WTC11 (cell line): ENCODE data around the gene DNM1L. TPM values are rescaled to one million over a fixed set of nuclear protein-coding genes. Genes with fewer than 3 reads are reported as not detected.

Source experiments
- ATAC-seq: fragments of 200-7000 bp; cut with Tn5 transposase; 2 replicates; pipeline ENCODE4 v1.10.0; 2021; ENCODE audit warnings: mild to moderate bottlenecking, moderate library complexity
- CTCF ChIA-PET: fragments of 300-600 bp; sonication (Branson Sonifier 250); formaldehyde crosslinking; loops from one replicate; lab custom pipeline; 2021; ENCODE audit warnings: antibody characterized with exemption; lab: Charles Lee
- POLR2A ChIA-PET: fragments of 350-600 bp; sonication (Branson Sonifier 250); formaldehyde crosslinking; loops from one replicate; lab custom pipeline; 2021; ENCODE audit warnings: antibody characterized with exemption; lab: Charles Lee
- DNase-seq: peaks from one replicate; pipeline ENCODE4 v3.0.0; 2021; ENCODE audit warnings: low spot score
- H3K27ac Mint-ChIP-seq: 2 replicates; pipeline ENCODE4 v1.8.0; 2021; ENCODE audit warnings: mixed read lengths
- H3K27me3 Mint-ChIP-seq: 2 replicates; pipeline ENCODE4 v1.8.0; 2021; ENCODE audit warnings: low read depth, mild to moderate bottlenecking, moderate library complexity, mixed read lengths
- H3K36me3 Mint-ChIP-seq: 2 replicates; pipeline ENCODE4 v1.8.0; 2021; ENCODE audit warnings: mixed read lengths
- H3K4me1 Mint-ChIP-seq: 2 replicates; pipeline ENCODE4 v1.8.0; 2022; ENCODE audit warnings: mixed read lengths
- H3K4me3 Mint-ChIP-seq: 2 replicates; pipeline ENCODE4 v1.8.0; 2021; ENCODE audit warnings: mild to moderate bottlenecking, moderate library complexity, mixed read lengths
- H3K9me3 Mint-ChIP-seq: 2 replicates; pipeline ENCODE4 v1.8.0; 2021; ENCODE audit warnings: mixed read lengths
- FOXK1 ChIP-seq: sonication (generic); formaldehyde crosslinking; IDR thresholded peaks from 2 replicates; pipeline ENCODE4 v1.8.0; 2022; ENCODE audit warnings: mild to moderate bottlenecking, moderate library complexity, missing genetic modification reagents
- FOXP4 ChIP-seq: sonication (generic); formaldehyde crosslinking; IDR thresholded peaks from 2 replicates; pipeline ENCODE4 v1.8.0; 2022; ENCODE audit warnings: mild to moderate bottlenecking, missing genetic modification reagents
- GTF2I ChIP-seq: fragments of 250-450 bp; sonication (Bioruptor Pico); conservative IDR thresholded peaks from 2 replicates; pipeline ENCODE4 v1.4.0; 2021; ENCODE audit warnings: mild to moderate bottlenecking
- HMGXB4 ChIP-seq: sonication (generic); formaldehyde crosslinking; IDR thresholded peaks from 2 replicates; pipeline ENCODE4 v1.8.1; 2023; ENCODE audit warnings: mild to moderate bottlenecking, moderate library complexity, missing genetic modification reagents
- IRF2 ChIP-seq: sonication (generic); formaldehyde crosslinking; IDR thresholded peaks from 2 replicates; pipeline ENCODE4 v1.8.0; 2022; ENCODE audit warnings: low read depth, missing genetic modification reagents, borderline replicate concordance
- JAZF1 ChIP-seq: fragments of 250-450 bp; sonication (Bioruptor Pico); IDR thresholded peaks from 2 replicates; pipeline ENCODE4 v1.9.0; 2021; ENCODE audit warnings: moderate library complexity, mild to moderate bottlenecking, inconsistent platforms
- NFATC4 ChIP-seq: fragments of 250-450 bp; sonication (Bioruptor Pico); IDR thresholded peaks from 2 replicates; pipeline ENCODE4 v1.9.0; 2021; ENCODE audit warnings: mild to moderate bottlenecking
- NFE2L1 ChIP-seq: sonication (generic); formaldehyde crosslinking; IDR thresholded peaks from 2 replicates; pipeline ENCODE4 v1.8.1; 2023; ENCODE audit warnings: missing genetic modification reagents
- PRDM15 ChIP-seq: sonication (generic); formaldehyde crosslinking; IDR thresholded peaks from 2 replicates; pipeline ENCODE4 v1.8.0; 2022; ENCODE audit warnings: missing genetic modification reagents
- RORB ChIP-seq: fragments of 250-450 bp; sonication (Bioruptor Pico); IDR thresholded peaks from 2 replicates; pipeline ENCODE4 v1.9.0; 2021; ENCODE audit warnings: mild to moderate bottlenecking
- SMAD4 ChIP-seq: sonication (generic); formaldehyde crosslinking; IDR thresholded peaks from 2 replicates; pipeline ENCODE4 v1.8.0; 2022; ENCODE audit warnings: mild to moderate bottlenecking, missing genetic modification reagents
- ZNF281 ChIP-seq: sonication (generic); formaldehyde crosslinking; IDR thresholded peaks from 2 replicates; pipeline ENCODE4 v1.8.0; 2023; ENCODE audit warnings: mild to moderate bottlenecking, missing genetic modification reagents
- ZNF416 ChIP-seq: fragments of 250-450 bp; sonication (Bioruptor Pico); IDR thresholded peaks from 2 replicates; pipeline ENCODE4 v1.9.0; 2021; ENCODE audit warnings: mild to moderate bottlenecking, inconsistent platforms
- total RNA-seq: library from RNA; stranded (reverse); gene quantifications from 3 replicates; pipeline ENCODE4 v1.2.3, GENCODE V29; 2021
- TF ChIP-seq, protein P1 (sequence below): fragments of 250-450 bp; sonication (Bioruptor Pico); IDR thresholded peaks from 2 replicates; pipeline ENCODE4 v1.9.0; 2021; ENCODE audit warnings: mild to moderate bottlenecking, borderline replicate concordance
- TF ChIP-seq, protein P2 (sequence below): sonication (generic); formaldehyde crosslinking; IDR thresholded peaks from 2 replicates; pipeline ENCODE4 v1.8.0; 2022; ENCODE audit warnings: mild to moderate bottlenecking, missing genetic modification reagents
- TF ChIP-seq, protein P3 (sequence below): fragments of 250-450 bp; sonication (Bioruptor Pico); IDR thresholded peaks from 2 replicates; pipeline ENCODE4 v1.8.0; 2021; ENCODE audit warnings: mild to moderate bottlenecking

The DNM1L gene
- total RNA-seq, 1 experiment from 2014 or later = 74.3 TPM

GRCh38 chr12:32734952-32735351, 55.9 kb downstream of the DNM1L start (continued):
- TF ChIP-seq, protein P1, sequence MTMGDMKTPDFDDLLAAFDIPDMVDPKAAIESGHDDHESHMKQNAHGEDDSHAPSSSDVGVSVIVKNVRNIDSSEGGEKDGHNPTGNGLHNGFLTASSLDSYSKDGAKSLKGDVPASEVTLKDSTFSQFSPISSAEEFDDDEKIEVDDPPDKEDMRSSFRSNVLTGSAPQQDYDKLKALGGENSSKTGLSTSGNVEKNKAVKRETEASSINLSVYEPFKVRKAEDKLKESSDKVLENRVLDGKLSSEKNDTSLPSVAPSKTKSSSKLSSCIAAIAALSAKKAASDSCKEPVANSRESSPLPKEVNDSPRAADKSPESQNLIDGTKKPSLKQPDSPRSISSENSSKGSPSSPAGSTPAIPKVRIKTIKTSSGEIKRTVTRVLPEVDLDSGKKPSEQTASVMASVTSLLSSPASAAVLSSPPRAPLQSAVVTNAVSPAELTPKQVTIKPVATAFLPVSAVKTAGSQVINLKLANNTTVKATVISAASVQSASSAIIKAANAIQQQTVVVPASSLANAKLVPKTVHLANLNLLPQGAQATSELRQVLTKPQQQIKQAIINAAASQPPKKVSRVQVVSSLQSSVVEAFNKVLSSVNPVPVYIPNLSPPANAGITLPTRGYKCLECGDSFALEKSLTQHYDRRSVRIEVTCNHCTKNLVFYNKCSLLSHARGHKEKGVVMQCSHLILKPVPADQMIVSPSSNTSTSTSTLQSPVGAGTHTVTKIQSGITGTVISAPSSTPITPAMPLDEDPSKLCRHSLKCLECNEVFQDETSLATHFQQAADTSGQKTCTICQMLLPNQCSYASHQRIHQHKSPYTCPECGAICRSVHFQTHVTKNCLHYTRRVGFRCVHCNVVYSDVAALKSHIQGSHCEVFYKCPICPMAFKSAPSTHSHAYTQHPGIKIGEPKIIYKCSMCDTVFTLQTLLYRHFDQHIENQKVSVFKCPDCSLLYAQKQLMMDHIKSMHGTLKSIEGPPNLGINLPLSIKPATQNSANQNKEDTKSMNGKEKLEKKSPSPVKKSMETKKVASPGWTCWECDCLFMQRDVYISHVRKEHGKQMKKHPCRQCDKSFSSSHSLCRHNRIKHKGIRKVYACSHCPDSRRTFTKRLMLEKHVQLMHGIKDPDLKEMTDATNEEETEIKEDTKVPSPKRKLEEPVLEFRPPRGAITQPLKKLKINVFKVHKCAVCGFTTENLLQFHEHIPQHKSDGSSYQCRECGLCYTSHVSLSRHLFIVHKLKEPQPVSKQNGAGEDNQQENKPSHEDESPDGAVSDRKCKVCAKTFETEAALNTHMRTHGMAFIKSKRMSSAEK (CRISPR knock-in tag) = no peak
- TF ChIP-seq RORB (CRISPR knock-in tag) = no peak
- TF ChIP-seq IRF2 (CRISPR knock-in tag) = no peak

- no peaks in the 10 kb centered on the region for H3K9me3 Mint-ChIP-seq
- ATAC-seq (no peak), DNase-seq (no peak)
- POLR2A ChIA-PET = no interaction called here
- peaks cover 23% of the 10 kb centered on the region for H3K4me1 Mint-ChIP-seq
- CTCF ChIA-PET = no interaction called here
- H3K36me3 Mint-ChIP-seq = peaks cover 57% of the 10 kb centered on the region
- no peaks in the 10 kb centered on the region for H3K27me3 Mint-ChIP-seq
- no peak overlapping the region for H3K4me3 Mint-ChIP-seq
- peak overlapping the region; percentile 77 for H3K27ac Mint-ChIP-seq
- TF ChIP-seq, protein P2, sequence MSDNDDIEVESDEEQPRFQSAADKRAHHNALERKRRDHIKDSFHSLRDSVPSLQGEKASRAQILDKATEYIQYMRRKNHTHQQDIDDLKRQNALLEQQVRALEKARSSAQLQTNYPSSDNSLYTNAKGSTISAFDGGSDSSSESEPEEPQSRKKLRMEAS (CRISPR knock-in tag) = no peak
- TF ChIP-seq FOXP4 (no peak), GTF2I (no peak), NFE2L1 (no peak), ZNF281 (CRISPR knock-in tag) (no peak), FOXK1 (CRISPR knock-in tag) (no peak), SMAD4 (no peak), JAZF1 (no peak), NFATC4 (CRISPR knock-in tag) (no peak), HMGXB4 (CRISPR knock-in tag) (no peak), PRDM15 (CRISPR knock-in tag) (no peak), ZNF416 (no peak)
- TF ChIP-seq, protein P3, sequence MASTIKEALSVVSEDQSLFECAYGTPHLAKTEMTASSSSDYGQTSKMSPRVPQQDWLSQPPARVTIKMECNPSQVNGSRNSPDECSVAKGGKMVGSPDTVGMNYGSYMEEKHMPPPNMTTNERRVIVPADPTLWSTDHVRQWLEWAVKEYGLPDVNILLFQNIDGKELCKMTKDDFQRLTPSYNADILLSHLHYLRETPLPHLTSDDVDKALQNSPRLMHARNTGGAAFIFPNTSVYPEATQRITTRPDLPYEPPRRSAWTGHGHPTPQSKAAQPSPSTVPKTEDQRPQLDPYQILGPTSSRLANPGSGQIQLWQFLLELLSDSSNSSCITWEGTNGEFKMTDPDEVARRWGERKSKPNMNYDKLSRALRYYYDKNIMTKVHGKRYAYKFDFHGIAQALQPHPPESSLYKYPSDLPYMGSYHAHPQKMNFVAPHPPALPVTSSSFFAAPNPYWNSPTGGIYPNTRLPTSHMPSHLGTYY (CRISPR knock-in tag) = no peak
These were observed 57.3 kb downstream of the DNM1L start for GRCh38 chr12:32736445-32736844.
